ENCODE measurements around the gene AOC2. TPM values are rescaled to one million over a fixed set of nuclear protein-coding genes. Genes with fewer than 3 reads are reported as not detected.
A peak's percentile ranks its signal among the peaks of the same experiment; 100 is the strongest.
"Not testable (repeated sequence)": the region's sequence is repeated elsewhere in the genome, so short reads cannot be mapped to it uniquely, and the experiment has no call there.

The AOC2 gene
- total RNA-seq, 2 donors from 2014 or later, result 0.47 to 0.85 TPM

GRCh38 chr17:42873315-42873714, 28.9 kb downstream of the AOC2 start:
- intact Hi-C loops (cut with DNase I, micrococcal nuclease), result no loop called here
- DNase-seq (no peak), ATAC-seq (no peak)

DNA sequence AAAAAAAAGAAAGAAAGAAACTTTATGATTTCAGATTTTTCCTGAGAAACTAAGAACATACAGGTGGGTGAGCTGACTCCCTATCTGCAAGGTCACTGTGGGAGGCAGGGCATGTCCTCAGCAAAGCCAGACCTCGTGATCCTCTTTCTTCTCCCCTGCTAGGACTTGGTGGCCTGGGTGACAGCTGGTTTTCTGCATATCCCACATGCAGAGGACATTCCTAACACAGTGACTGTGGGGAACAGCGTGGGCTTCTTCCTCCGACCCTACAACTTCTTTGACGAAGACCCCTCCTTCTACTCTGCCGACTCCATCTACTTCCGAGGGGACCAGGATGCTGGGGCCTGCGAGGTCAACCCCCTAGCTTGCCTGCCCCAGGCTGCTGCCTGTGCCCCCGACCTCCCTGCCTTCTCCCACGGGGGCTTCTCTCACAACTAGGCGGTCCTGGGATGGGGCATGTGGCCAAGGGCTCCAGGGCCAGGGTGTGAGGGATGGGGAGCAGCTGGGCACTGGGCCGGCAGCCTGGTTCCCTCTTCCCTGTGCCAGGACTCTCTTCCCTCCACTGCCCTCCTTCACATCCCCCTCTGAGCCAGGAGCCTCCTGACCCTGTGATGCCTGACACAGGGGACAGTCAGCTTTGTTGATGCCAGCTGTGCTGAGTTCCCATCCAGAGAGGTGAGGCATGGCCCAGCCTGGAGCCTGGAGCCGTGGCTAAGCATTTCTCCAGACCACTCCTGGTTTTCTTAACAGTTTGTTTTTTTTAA, 29.7 kb downstream of the AOC2 start:
- DNase-seq; intact Hi-C loops (cut with DNase I, micrococcal nuclease); ATAC-seq: not testable (repeated sequence)

GRCh38 chr17:42877037-42877436, 32.7 kb downstream of the AOC2 start:
- no peak for ATAC-seq
- no peak for DNase-seq
- intact Hi-C loops (cut with DNase I, micrococcal nuclease), result no loop called here

DNA sequence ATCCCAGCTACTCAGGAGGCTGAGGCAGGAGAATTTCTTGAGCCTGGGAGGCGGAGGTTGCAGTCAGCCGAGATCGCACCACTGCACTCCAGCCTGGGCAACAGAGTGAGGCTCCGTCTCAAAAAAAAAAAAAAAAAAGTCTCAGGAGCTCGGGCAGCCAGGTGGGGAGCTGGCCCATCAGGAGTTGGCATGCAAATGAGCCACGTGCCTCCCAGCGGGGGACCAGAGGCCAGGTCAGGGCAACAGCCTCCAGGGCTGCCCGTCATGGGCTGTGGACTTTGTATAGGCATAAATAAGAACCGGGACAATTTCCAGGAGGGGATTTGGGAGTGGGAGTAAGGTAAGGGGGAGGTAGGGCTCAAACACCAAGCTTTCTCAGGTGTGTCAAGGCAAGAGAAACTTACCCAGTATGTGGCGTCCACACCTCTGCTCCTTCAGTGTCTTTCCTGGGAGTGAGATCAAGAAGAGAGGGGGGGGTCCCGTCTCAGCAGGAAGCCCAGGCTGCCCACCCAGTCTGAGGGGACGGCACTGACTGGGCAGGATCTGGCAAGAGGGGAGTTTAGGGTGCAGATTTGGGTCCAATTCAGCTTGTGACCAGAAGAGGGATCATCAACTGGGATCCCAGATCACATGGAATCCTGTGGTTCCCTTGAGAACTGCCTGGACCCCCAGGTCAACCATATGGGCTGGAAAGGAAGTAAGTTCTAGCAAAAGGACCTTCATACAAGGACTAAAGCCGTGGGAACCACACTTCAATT, 33.9 kb downstream of the AOC2 start:
- intact Hi-C loops (cut with DNase I, micrococcal nuclease), result no loop called here
- ATAC-seq (peak; percentile 44), DNase-seq (no peak)

GRCh38 chr17:42878924-42879595, 34.7 kb downstream of the AOC2 start:
- no peak for ATAC-seq
- no peak for DNase-seq
- intact Hi-C loops (cut with DNase I, micrococcal nuclease), result no loop called here

DNA sequence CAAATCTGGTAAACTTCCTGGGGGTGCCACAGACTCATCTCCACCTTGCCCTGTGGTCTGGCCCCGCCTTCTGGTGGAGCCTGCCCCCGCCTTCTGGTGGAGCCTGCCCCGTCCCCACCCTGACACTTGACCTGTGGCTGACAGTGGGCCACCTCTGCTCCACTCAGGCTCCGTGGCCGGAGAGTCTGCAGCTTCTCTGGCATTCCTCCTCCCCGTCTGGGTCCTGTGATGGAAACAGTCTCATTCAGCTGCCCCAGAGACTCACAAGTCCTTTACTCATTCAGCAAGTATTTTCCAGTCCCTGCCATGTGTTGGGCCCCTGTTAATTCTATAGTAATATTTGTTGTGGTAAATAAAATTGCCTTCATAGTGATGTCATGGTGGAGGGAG, 35.2 kb downstream of the AOC2 start:
- DNase-seq (no peak), ATAC-seq (no peak)
- intact Hi-C loops (cut with DNase I, micrococcal nuclease), result no loop called here

- intact Hi-C loops (cut with DNase I, micrococcal nuclease), result no loop called here
- ATAC-seq (no peak), DNase-seq (no peak)
Observed at GRCh38 chr17:42880776-42881310, 36.5 kb downstream of the AOC2 start.

GRCh38 chr17:42881706-42882105, 37.3 kb downstream of the AOC2 start:
- DNase-seq; ATAC-seq; intact Hi-C loops (cut with DNase I, micrococcal nuclease): not testable (repeated sequence)

- intact Hi-C loops (cut with DNase I, micrococcal nuclease), result no loop called here
- ATAC-seq (no peak), DNase-seq (no peak)
Observed at GRCh38 chr17:42882166-42882565, 37.8 kb downstream of the AOC2 start.

GRCh38 chr17:42883802-42884558, 39.6 kb downstream of the AOC2 start:
- intact Hi-C loops (cut with DNase I, micrococcal nuclease), result no loop called here
- no peak for DNase-seq
- ATAC-seq, result no peak

DNA sequence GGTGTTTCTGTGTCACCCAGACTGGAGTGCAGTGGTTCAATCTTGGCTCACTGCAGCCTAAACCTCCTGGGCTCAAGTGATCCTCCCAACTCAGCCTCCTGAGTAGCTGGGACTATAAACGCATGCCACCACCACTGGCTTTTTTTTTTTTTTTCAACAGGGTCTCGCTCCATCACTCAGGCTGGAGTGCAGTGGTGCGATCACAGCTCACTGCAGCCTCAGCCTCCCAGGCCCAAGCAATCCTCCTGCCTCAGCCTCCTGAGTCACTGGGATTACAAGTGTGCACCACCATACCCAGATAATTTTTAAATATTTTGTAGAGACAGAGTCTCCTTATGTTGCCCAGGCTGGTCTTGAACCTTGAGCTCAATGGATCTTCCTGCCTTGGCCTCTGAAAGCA, 41.4 kb downstream of the AOC2 start:
- DNase-seq, ATAC-seq: not testable (repeated sequence)

GRCh38 chr17:42886283-42887176, 42.1 kb downstream of the AOC2 start:
- ATAC-seq (no peak), DNase-seq (no peak)
- intact Hi-C loops (cut with DNase I, micrococcal nuclease), result no loop called here

More for the DNA sequence above, 41.4 kb downstream of the AOC2 start:
- intact Hi-C loops (cut with DNase I, micrococcal nuclease), result not testable (repeated sequence)

DNA sequence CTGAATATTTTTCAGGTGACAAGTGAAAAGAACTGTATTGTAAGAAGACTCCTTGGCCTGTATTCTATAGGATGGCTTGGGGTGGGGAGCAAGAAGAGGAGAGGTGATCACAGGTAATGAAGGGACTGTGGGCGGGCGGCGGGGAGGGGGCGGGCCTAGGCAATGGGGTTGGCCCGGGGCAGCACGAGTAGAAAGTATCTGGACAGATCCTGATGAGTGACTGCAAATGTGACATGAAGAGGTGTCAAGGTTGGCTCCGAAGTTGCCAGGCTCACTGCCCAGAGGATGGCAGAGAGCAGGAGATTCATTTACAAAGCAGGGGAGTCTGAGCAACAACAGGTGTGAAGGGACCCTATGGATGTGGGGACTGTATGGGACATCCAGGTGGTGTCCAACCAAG, 45.4 kb downstream of the AOC2 start:
- no peak for ATAC-seq

DNA sequence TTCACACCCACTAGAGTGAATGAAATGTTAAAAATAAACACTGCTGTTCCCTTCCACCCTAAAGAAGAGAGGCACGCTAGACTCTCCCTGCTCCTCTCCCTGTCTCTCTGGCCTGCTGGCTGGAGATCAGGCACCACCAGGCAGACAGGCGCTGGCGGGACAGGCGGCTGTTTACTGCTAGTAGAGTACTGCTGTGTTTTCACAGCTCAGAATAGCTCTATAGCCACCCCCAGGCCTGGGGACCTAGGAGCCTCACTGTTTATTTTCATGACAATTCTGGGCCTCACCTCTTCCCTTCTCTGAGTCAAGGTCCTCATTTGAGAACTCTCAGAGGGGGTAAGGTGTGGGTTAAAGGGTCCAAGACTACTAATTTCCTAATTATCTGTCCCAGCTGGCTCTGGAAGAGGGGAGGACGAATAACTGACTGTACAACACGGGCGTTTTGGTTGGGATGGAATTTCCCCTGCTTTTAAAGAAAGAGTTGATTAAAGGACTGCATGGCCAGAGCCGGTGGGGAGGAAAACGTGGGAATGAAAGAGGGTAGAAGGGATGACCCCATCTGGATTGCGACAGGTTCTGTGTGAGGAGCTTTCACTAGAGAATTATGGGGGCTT, 47.3 kb downstream of the AOC2 start:
- no peak for ATAC-seq
- DNase-seq, result peak; percentile 19 to 42

More for the DNA sequence above, 45.4 kb downstream of the AOC2 start:
- intact Hi-C loops (cut with DNase I, micrococcal nuclease), result no loop called here
- no peak for DNase-seq

GRCh38 chr17:42893359-42893758, 49.0 kb downstream of the AOC2 start:
- ATAC-seq (no peak), DNase-seq (no peak)
- intact Hi-C loops (cut with DNase I, micrococcal nuclease), result no loop called here

More for the DNA sequence above, 47.3 kb downstream of the AOC2 start:
- intact Hi-C loops (cut with DNase I, micrococcal nuclease), result no loop called here

DNA sequence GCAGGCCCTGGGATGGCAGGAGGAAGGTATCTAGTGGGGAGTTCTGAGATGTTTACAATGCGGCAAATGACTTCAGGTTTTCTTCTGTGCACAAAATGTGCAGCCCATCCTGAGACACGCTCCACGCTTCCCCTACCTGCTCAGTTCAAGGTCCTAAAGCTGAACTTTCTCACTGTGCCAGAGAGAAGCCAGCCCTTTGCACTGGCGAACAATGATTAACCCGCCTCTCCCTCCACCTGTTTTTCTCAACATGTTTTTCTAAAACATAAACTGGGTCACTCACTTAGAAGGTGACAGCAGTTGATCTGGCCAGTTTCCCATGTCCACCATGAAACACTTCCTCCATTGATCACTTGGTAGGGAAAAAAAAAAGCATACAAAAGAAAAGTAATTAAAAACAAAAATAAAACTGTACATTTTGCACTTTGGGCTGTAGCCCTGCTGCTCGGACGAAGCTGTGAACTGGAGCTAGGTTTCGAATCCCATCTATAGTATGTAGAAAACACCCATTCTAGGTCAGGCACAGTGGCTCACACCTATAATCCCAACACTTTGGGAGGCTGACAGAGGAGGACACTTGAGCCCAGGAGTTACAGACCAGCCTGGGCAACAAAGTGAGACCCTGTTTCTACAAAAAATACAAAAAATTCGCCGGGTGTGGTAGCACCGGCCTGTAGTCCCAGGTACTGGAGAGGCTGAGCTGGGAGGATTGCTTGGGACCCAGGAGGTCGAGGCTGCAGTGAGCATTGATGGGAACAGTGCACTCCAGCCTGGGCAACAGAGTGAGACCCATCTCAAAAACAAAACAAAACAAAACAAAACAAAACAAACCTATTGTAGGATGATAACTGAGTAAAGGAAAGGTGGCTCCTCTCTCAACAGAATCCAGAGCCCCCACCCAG, 50.2 kb downstream of the AOC2 start:
- peak; percentile 97 for ATAC-seq
- DNase-seq, result peak; percentile 55 to 61
- intact Hi-C loops (cut with DNase I, micrococcal nuclease), result no loop called here

All from left colon (tissue), 2 donors.